ENCODE results near the gene ATP8B4. TPM values are rescaled to one million over a fixed set of nuclear protein-coding genes. Genes with fewer than 3 reads are reported as not detected.

Gene ATP8B4
- total RNA-seq, 6 experiments from 2014 or later, result 4.5 to 10.1 (median 6.7) TPM

DNA sequence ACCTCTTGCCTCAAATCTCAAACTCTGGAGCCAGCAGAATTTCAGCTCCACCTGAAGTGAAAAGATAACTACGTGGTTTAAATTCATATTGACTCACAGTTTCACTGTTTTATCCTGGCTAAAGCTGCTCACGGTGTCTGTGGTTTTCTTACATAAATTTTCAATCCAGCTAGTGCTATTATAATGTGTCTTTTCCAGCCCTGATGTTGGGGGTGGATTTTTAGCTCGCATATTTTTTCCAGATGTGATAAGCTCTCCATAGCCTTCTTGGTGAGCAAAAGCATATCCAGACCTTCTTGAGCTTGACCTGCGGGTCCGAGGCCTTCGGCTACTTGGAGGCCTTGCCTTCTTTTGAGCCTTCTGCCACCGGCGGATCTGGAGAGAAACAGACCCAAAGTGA, 258.9 kb downstream of the ATP8B4 start:
- peak overlapping the region in 1 of 3 donors; percentile 25 for H3K27ac ChIP-seq
- ATAC-seq, result no peak

DNA sequence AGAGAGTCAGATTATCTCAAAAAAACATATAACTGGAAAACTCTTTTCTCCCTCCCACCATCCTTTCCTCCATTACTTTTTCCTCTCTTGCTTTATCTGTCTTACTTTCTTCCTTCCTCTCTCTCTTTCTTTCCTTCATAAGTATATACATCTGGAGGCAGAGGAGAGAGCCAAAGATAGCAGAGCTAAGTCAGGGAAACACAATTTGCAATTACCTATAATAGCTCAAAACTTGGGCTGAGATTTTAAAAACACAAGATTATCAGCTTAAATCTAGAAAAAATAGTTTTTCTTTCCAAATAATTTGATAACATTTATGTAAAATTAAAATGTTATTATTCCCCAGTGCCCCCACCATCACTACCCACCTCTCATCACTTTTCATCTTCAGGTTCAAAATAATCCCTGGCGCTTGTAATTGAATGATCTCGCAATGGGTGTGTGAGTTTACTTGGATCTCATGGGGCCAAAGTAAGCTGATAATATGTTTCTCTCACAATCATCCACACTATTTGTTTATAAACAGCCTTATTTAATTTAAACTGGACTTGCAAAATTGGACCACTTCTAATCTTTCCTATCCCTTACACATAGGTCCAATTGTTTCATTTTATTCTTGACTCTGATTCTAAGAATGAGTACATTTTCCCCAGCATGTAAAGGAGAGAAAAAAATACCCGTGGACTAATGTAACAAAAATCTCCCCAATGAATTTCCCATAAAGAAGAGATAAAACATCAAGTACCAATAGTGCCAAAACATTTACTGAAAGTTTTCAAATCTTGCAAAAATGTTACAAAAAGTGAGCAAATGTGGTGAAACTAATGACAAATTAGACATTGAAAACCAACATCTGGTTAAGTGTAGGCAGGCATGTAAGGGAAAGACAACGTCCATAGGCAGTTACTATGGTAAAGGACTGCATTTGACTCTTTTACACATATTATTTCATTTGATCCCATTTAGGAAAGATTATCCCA, 261.2 kb downstream of the ATP8B4 start:
- ATAC-seq, result no peak
- no peaks in the 10 kb centered on the region for H3K36me3 ChIP-seq
- 83% methylated on average over 4 of the region's 4 CpGs for WGBS (ENCODE audit: insufficient coverage, low coverage, low lambda C conversion rate, missing lambda C conversion rate)
- intact Hi-C loops (cut with DNase I), result no loop called here
- no peak overlapping the region for H3K4me3 ChIP-seq
- TF ChIP-seq, protein P1, sequence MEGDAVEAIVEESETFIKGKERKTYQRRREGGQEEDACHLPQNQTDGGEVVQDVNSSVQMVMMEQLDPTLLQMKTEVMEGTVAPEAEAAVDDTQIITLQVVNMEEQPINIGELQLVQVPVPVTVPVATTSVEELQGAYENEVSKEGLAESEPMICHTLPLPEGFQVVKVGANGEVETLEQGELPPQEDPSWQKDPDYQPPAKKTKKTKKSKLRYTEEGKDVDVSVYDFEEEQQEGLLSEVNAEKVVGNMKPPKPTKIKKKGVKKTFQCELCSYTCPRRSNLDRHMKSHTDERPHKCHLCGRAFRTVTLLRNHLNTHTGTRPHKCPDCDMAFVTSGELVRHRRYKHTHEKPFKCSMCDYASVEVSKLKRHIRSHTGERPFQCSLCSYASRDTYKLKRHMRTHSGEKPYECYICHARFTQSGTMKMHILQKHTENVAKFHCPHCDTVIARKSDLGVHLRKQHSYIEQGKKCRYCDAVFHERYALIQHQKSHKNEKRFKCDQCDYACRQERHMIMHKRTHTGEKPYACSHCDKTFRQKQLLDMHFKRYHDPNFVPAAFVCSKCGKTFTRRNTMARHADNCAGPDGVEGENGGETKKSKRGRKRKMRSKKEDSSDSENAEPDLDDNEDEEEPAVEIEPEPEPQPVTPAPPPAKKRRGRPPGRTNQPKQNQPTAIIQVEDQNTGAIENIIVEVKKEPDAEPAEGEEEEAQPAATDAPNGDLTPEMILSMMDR (IDR thresholded peaks at IDR 0.05), result no peak
- TF ChIP-seq POLR2A (IDR thresholded peaks at IDR 0.05), result no peak
- peaks cover 0 to 13% (median 0%) of the 10 kb centered on the region in 4 donors for H3K4me1 ChIP-seq
- no peak for DNase-seq
- no peaks in the 10 kb centered on the region for H3K9me3 ChIP-seq
- H3K27ac ChIP-seq, result no peak overlapping the region
- no peaks in the 10 kb centered on the region for H3K27me3 ChIP-seq

More for the DNA sequence above, 258.9 kb downstream of the ATP8B4 start:
- no peak overlapping the region for H3K4me3 ChIP-seq
- peaks cover 0 to 13% (median 0%) of the 10 kb centered on the region in 4 donors for H3K4me1 ChIP-seq
- DNase-seq, result no peak
- TF ChIP-seq, protein P1 (IDR thresholded peaks at IDR 0.05), result no peak
- TF ChIP-seq POLR2A (IDR thresholded peaks at IDR 0.05), result no peak
- H3K27me3 ChIP-seq, result no peaks in the 10 kb centered on the region
- 86% methylated on average over 8 of the region's 8 CpGs for WGBS (ENCODE audit: insufficient coverage, low coverage, low lambda C conversion rate, missing lambda C conversion rate)
- no peaks in the 10 kb centered on the region for H3K9me3 ChIP-seq
- intact Hi-C loops (cut with DNase I), result no loop called here
- H3K36me3 ChIP-seq, result no peaks in the 10 kb centered on the region

DNA sequence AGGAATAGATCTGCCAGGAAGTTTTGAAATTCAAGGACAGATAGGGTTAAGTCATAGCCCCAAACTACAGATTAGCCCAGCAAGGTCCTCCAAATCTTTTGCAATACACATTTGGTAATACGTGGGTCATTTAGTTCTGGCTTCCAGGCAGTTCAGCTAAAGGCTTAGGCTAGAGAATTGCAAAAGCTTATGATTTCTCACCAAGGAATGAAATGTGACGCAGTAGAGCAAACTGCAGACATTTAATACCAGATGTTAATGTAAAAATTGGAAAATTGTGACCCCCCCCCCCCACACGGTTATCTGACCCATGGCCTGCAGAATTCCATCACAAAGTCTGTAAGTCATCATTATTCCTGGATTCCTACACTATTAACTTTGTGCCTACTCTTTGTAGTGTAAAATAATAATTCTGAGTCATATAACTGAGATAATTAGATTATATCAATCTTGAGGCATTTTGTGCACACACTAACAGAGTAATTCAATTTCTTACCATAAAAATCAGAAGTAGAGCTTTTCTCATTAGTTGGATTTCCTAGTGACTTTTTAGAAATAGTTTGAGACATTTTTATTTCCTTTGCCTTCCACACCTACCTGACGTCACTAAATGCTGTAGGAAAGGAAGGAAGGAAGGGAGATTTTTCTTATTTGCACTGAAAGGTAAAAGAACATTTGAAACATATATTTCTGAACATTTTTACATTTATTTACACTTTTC, 263.0 kb downstream of the ATP8B4 start:
- Histone ChIP-seq H3K27me3 (no peaks in the 10 kb centered on the region), H3K4me3 (no peak overlapping the region), H3K27ac (peak overlapping the region in 2 of 3 donors; percentile 39 to 62), H3K36me3 (no peaks in the 10 kb centered on the region), H3K4me1 (peaks cover 0 to 13% (median 0%) of the 10 kb centered on the region in 4 donors), H3K9me3 (no peaks in the 10 kb centered on the region)
- intact Hi-C loops (cut with DNase I), result no loop called here
- WGBS (ENCODE audit: insufficient coverage, low coverage, low lambda C conversion rate, missing lambda C conversion rate), result 44% methylated on average over 3 of the region's 4 CpGs
- peak in 3 of 4 donors; percentile 85 to 92 (median 89) for ATAC-seq
- DNase-seq, result no peak
- no peak for TF ChIP-seq POLR2A (IDR thresholded peaks at IDR 0.05)
- TF ChIP-seq, protein P1 (IDR thresholded peaks at IDR 0.05), result no peak

DNA sequence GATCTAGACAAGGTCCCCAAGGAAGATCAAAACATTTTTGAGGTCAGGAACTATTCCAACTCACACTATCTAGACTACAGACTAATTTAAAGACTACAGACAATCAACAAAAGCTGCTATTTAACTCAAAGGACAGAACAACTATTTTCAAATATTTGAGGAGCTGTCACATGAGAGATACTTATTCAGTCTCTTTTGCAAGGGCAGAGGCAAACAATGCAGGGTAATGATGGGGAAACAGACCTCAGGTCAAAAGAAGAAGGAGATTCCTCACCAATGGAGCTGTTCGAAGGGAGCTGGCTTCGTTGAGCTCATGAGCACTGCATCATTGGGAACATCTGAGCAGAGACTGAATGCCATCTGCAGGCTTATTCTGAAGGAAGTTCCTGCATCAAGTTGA, 266.3 kb downstream of the ATP8B4 start:
- Histone ChIP-seq H3K36me3 (no peaks in the 10 kb centered on the region), H3K27me3 (no peaks in the 10 kb centered on the region), H3K9me3 (no peaks in the 10 kb centered on the region), H3K4me1 (peaks cover 0 to 13% (median 0%) of the 10 kb centered on the region in 4 donors), H3K27ac (no peak overlapping the region), H3K4me3 (no peak overlapping the region)
- no peak for TF ChIP-seq POLR2A (IDR thresholded peaks at IDR 0.05)
- TF ChIP-seq, protein P1 (IDR thresholded peaks at IDR 0.05), result no peak
- ATAC-seq (no peak), DNase-seq (no peak)
- intact Hi-C loops (cut with DNase I), result no loop called here
- WGBS (ENCODE audit: insufficient coverage, low coverage, low lambda C conversion rate, missing lambda C conversion rate), result 50% methylated on average over 1 of the region's 2 CpGs

Data from right lobe of liver (tissue), 6 donors.